Testis (tissue), 3 donors: ENCODE measurements around the gene MBNL2. TPM values are rescaled to one million over a fixed set of nuclear protein-coding genes. Genes with fewer than 3 reads are reported as not detected.

Experiments
- DNase-seq: peaks from one replicate; pipeline ENCODE4 v3.0.0-alpha.2; 2019
- H3K27ac ChIP-seq, 2 donors: fragments of 200-600 bp; sonication (generic); one replicate each; pipeline ENCODE4 v1.5.1; 2019
- H3K27me3 ChIP-seq: fragments of 200-600 bp; sonication (generic); one replicate; pipeline ENCODE4 v1.5.1; 2019
- H3K36me3 ChIP-seq: fragments of 200-600 bp; sonication (generic); one replicate; pipeline ENCODE4 v1.5.1; 2017; ENCODE audit warnings: low read depth; ENCODE audit errors: missing control alignments
- H3K4me1 ChIP-seq: fragments of 200-600 bp; sonication (generic); one replicate; pipeline ENCODE4 v1.5.1; 2019
- H3K4me3 ChIP-seq, 2 donors: fragments of 200-600 bp; sonication (generic); one replicate each; pipeline ENCODE4 v1.5.1; 2017 to 2019
- H3K9me3 ChIP-seq: fragments of 200-600 bp; sonication (generic); one replicate; pipeline ENCODE4 v1.5.1; 2017
- CTCF ChIP-seq, 3 experiments: fragments of 450-650 bp in 2 of 3; fragments of 200-600 bp in 1 of 3; sonication (generic) in 1 of 3; IDR thresholded peaks; one replicate each; pipeline ENCODE4 v1.5.1; 2016 to 2019; ENCODE audit warnings: antibody characterized with exemption in 3 of 3, mild to moderate bottlenecking in 2 of 3, moderate library complexity in 1 of 3
- POLR2A ChIP-seq: fragments of 450-650 bp; IDR thresholded peaks from one replicate; pipeline ENCODE4 v1.6.1; 2017; ENCODE audit warnings: antibody characterized with exemption, mild to moderate bottlenecking, moderate library complexity
- WGBS, 2 donors: methylation state at CpG; one replicate each; pipeline ENCODE4 v1.1.5; 2018; 5-methylcytosine and 5-hydroxymethylcytosine counted together
- intact Hi-C: fragments of 100-400 bp; cut with DNase I; formaldehyde crosslinking; loops from one replicate; pipeline ENCODE4 v1.15.1; 2023; ENCODE audit warnings: low total_unique reads
- polyA plus RNA-seq: library from polyadenylated mRNA; stranded (reverse); fragments of 350-450 nt; fragmentation: Illumina TruSeq; extraction: RNeasy Lipid Tissue Mini Kit (QIAGEN cat#74804); gene quantifications from one replicate; pipeline ENCODE4 v1.2.3, GENCODE V29; 2014; ENCODE audit warnings: low read depth, low replicate concordance; ENCODE audit not compliant: insufficient read depth
- total RNA-seq, 2 donors: library from RNA; depleted of rRNA; stranded (reverse); fragments of >200 nt; gene quantifications; one replicate each; pipeline ENCODE4 v1.2.3, GENCODE V29; 2016

Gene MBNL2
- total and polyA plus RNA-seq, 3 donors from 2014 or later: 21.5 to 83.0 (median 69.4) TPM

GRCh38 chr13:97262058-97262457, 39.9 kb downstream of the MBNL2 start:
- Histone ChIP-seq H3K36me3 (no peaks in the 10 kb centered on the region), H3K4me3 (no peak overlapping the region), H3K27me3 (no peaks in the 10 kb centered on the region), H3K27ac (peak overlapping the region in 1 of 2 donors; percentile 37), H3K4me1 (peaks cover 36% of the 10 kb centered on the region), H3K9me3 (no peaks in the 10 kb centered on the region)
- no peak for TF ChIP-seq CTCF (IDR thresholded peaks at IDR 0.05)
- TF ChIP-seq POLR2A: no peak
- intact Hi-C loops: no loop called here
- WGBS, 2 donors: 79% methylated on average over 7 to 8 of the region's 8 CpGs
- no peak for DNase-seq

- WGBS, 2 donors: 92% methylated on average over 1 of the region's 1 CpG
- intact Hi-C loops: no loop called here
- Histone ChIP-seq H3K27me3 (no peaks in the 10 kb centered on the region), H3K27ac (no peak overlapping the region), H3K4me1 (peaks cover 38% of the 10 kb centered on the region), H3K4me3 (no peak overlapping the region), H3K36me3 (no peaks in the 10 kb centered on the region), H3K9me3 (no peaks in the 10 kb centered on the region)
- no peak for TF ChIP-seq CTCF (IDR thresholded peaks at IDR 0.05)
- no peak for TF ChIP-seq POLR2A
- DNase-seq: no peak
These were observed 41.0 kb downstream of the MBNL2 start for GRCh38 chr13:97263160-97263559.

- no peaks in the 10 kb centered on the region for H3K36me3 ChIP-seq
- no peak overlapping the region for H3K4me3 ChIP-seq
- H3K27ac ChIP-seq: no peak overlapping the region
- peaks cover 32% of the 10 kb centered on the region for H3K4me1 ChIP-seq
- WGBS, 2 donors: 71 to 82% methylated on average over 3 of the region's 3 CpGs
- H3K27me3 ChIP-seq: no peaks in the 10 kb centered on the region
- no peaks in the 10 kb centered on the region for H3K9me3 ChIP-seq
- no peak for DNase-seq
- intact Hi-C loops: no loop called here
- TF ChIP-seq POLR2A: no peak
- no peak for TF ChIP-seq CTCF (IDR thresholded peaks at IDR 0.05)
These were observed 42.5 kb downstream of the MBNL2 start for GRCh38 chr13:97264663-97265062.

GRCh38 chr13:97266332-97266731, 44.2 kb downstream of the MBNL2 start:
- no peaks in the 10 kb centered on the region for H3K36me3 ChIP-seq
- TF ChIP-seq POLR2A (no peak), CTCF (IDR thresholded peaks at IDR 0.05) (no peak)
- no peak overlapping the region for H3K4me3 ChIP-seq
- WGBS, 2 donors: 57 to 60% methylated on average over 8 of the region's 8 CpGs
- no peaks in the 10 kb centered on the region for H3K27me3 ChIP-seq
- intact Hi-C loops: no loop called here
- H3K9me3 ChIP-seq: no peaks in the 10 kb centered on the region
- DNase-seq: no peak
- H3K4me1 ChIP-seq: peaks cover 26% of the 10 kb centered on the region
- no peak overlapping the region for H3K27ac ChIP-seq

- H3K36me3 ChIP-seq: no peaks in the 10 kb centered on the region
- intact Hi-C loops: no loop called here
- H3K4me1 ChIP-seq: peaks cover 21% of the 10 kb centered on the region
- WGBS, 2 donors: 41 to 59% methylated on average over 8 of the region's 8 CpGs
- no peaks in the 10 kb centered on the region for H3K27me3 ChIP-seq
- no peak overlapping the region for H3K4me3 ChIP-seq
- DNase-seq: no peak
- H3K9me3 ChIP-seq: no peaks in the 10 kb centered on the region
- TF ChIP-seq CTCF (IDR thresholded peaks at IDR 0.05): no peak
- no peak for TF ChIP-seq POLR2A
- H3K27ac ChIP-seq: no peak overlapping the region
These were observed 44.8 kb downstream of the MBNL2 start for GRCh38 chr13:97266772-97267417.
